CD4-positive, alpha-beta T cell (primary cell): ENCODE data around the gene C3orf20. TPM values are rescaled to one million over a fixed set of nuclear protein-coding genes. Genes with fewer than 3 reads are reported as not detected.

ENCODE experiments used
- ATAC-seq: fragments of 200-7000 bp; cut with Tn5 transposase; one replicate; pipeline ENCODE4 v1.10.0; 2022; ENCODE audit warnings: mild to moderate bottlenecking; ENCODE audit not compliant: poor library complexity
- CTCF ChIA-PET: fragments of 350-600 bp; sonication (Branson Sonifier 250); formaldehyde crosslinking; loops from one replicate; lab custom pipeline; 2021; ENCODE audit warnings: antibody characterized with exemption, inconsistent platforms; lab: Charles Lee
- POLR2A ChIA-PET: fragments of 350-600 bp; sonication (Branson Sonifier 250); formaldehyde crosslinking; loops from one replicate; lab custom pipeline; 2021; ENCODE audit warnings: antibody characterized with exemption, inconsistent platforms; lab: Charles Lee
- DNase-seq, 14 experiments: peaks; one replicate each; pipeline ENCODE4 v3.0.0-alpha.2; 2013 to 2020; ENCODE audit warnings: mixed read lengths in 2 of 14
- H3K27ac ChIP-seq, 2 donors: one replicate each; pipeline versions ENCODE4 v1.5.1 to v1.7.0; 2013; ENCODE audit warnings: low read length in 2 of 2, low read depth in 1 of 2, mild to moderate bottlenecking in 1 of 2
- H3K27me3 ChIP-seq, 2 experiments: 1 replicate in 1 of 2; 2 replicates in 1 of 2; pipeline versions ENCODE4 v1.6.1 to v1.7.0; 2013; ENCODE audit warnings: low read length in 2 of 2, control low read depth in 1 of 2, mild to moderate bottlenecking in 1 of 2, moderate library complexity in 1 of 2; ENCODE audit not compliant: insufficient read depth in 2 of 2, control insufficient read depth in 1 of 2
- H3K36me3 ChIP-seq: one replicate; pipeline ENCODE4 v1.6.1; 2013; ENCODE audit warnings: low read length, control low read depth; ENCODE audit not compliant: insufficient read depth
- H3K4me1 ChIP-seq: one replicate; pipeline ENCODE4 v1.6.1; 2013; ENCODE audit warnings: low read length, control low read depth; ENCODE audit not compliant: insufficient read depth
- H3K4me3 ChIP-seq: one replicate; pipeline ENCODE4 v1.5.1; 2013; ENCODE audit warnings: mild to moderate bottlenecking, low read length, moderate library complexity
- H3K9me3 ChIP-seq, 2 experiments: 1 replicate in 1 of 2; 2 replicates in 1 of 2; pipeline versions ENCODE4 v1.6.1 to v1.7.0; 2013; ENCODE audit warnings: low read length in 2 of 2, mild to moderate bottlenecking in 2 of 2, control low read depth in 1 of 2, moderate library complexity in 1 of 2; ENCODE audit not compliant: control insufficient read depth in 1 of 2, insufficient read depth in 1 of 2
- H3K27ac Mint-ChIP-seq: one replicate; pipeline ENCODE4 v1.8.0; 2020; ENCODE audit warnings: mixed read lengths
- H3K27me3 Mint-ChIP-seq: one replicate; pipeline ENCODE4 v1.8.0; 2021; ENCODE audit warnings: mixed read lengths
- H3K36me3 Mint-ChIP-seq: one replicate; pipeline ENCODE4 v1.8.0; 2021; ENCODE audit warnings: low read depth, mixed read lengths
- H3K4me1 Mint-ChIP-seq: one replicate; pipeline ENCODE4 v1.8.0; 2021; ENCODE audit warnings: low read depth, mixed read lengths
- H3K4me3 Mint-ChIP-seq: one replicate; pipeline ENCODE4 v1.8.0; 2020; ENCODE audit warnings: mild to moderate bottlenecking, mixed read lengths
- H3K9me3 Mint-ChIP-seq: one replicate; pipeline ENCODE4 v1.8.0; 2020; ENCODE audit warnings: mixed read lengths
- intact Hi-C, 2 experiments: fragments of 100-400 bp; cut with DNase I in 1 of 2; cut with micrococcal nuclease in 1 of 2; formaldehyde crosslinking; loops; one replicate each; pipeline versions ENCODE4 v1.15.1 to v1.9.0; 2023 to 2025; cut with DNase I, micrococcal nuclease
- total RNA-seq, 174 experiments: library from RNA in 2 of 174; stranded (reverse) in 2 of 174; gene quantifications; one replicate each; pipeline ENCODE4 v1.2.3 and lab custom pipeline; 2021 to 2026
- TF ChIP-seq, protein P1 (sequence below): fragments of 200-600 bp; IDR thresholded peaks from one replicate; pipeline ENCODE4 v1.8.0; 2022; ENCODE audit warnings: antibody characterized with exemption, mild to moderate bottlenecking

The C3orf20 gene
- total RNA-seq, 2 experiments from 2014 or later = 0.14 TPM; not detected in 1

DNA sequence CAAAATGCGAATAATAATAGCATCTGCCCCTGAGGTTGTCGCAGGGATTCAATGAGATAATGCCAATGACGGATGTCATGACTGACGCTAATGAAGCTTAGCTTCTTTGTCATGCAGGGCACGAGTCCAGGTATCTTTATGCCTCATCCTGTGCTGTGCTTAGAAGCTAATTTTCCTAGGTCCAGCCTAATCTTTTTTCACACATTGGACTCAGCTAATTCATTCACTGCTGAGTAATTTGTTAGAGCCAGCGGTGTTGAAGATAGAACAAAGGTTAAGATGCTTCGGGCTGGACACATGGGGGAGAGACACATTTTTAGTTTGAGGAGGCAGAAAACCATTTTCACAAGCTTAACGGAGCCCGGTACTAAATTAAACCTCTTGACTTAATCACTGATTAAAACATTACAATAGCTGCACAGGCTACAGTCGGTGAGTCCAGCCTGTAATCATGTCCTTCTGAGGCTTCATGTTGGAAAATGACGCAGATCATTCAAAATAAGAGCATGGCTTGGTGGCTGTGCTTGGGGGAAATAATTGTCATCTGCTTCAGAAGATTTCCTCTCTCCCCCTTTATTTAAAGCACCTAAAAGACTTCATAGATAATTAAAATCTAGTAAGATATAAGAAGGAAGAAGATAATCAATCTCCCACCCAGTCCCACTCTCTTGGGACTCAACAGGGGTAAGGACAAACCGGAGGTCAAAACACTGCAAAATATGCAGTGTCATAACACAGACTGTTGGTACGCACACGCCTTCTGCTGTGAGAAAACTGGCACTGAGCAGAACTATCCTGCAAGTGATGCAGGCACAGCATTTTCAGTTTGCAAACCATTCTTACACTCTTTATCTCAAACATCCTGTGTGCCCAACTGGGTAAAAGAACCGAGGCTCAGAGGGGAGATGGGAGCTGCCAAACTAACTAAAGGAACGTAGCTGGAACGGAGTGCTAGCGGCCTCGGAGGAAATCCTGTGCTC lies 26.7 kb upstream of the C3orf20 start:
- CTCF ChIA-PET = no interaction called here

DNA sequence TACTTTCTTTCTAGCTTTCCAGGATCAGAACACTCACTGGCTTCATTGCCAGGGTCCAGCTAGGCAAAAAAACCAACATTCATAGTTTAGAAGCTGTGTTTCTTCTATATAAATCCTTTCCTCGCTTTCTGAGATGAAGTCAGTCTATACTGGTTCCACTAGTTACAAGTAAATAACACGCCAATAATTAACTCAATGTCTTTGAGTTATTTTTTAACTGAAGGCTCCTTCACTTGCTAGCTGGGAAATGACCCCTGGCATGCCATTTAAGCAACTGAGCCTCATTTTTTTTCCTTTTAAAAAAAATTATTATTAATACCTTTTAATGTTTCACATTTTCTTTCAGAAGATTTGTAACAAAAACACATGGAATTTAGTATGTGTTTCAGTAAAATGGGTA lies 25.5 kb upstream of the C3orf20 start:
- Histone ChIP-seq H3K9me3 (no peaks in the 10 kb centered on the region), H3K4me1 (peaks cover 29% of the 10 kb centered on the region), H3K27ac (no peak overlapping the region), H3K36me3 (no peaks in the 10 kb centered on the region), H3K4me3 (no peak overlapping the region), H3K27me3 (no peaks in the 10 kb centered on the region)
- Mint-ChIP-seq H3K4me3 (peak overlapping the region; percentile 87), H3K27ac (peak overlapping the region; percentile 13), H3K4me1 (peaks cover 50% of the 10 kb centered on the region), H3K9me3 (peaks cover 2% of the 10 kb centered on the region), H3K27me3 (no peaks in the 10 kb centered on the region), H3K36me3 (peaks cover 21% of the 10 kb centered on the region)
- POLR2A ChIA-PET = interaction anchor here (1.2 kb wide), 1 partner anchor 471 kb away, joined by 4 read pairs; the partner anchor contains the start of genes LSM3 and XPC
- ATAC-seq (no peak), DNase-seq (no peak)
- intact Hi-C loops = loop anchor here in 1 of 2 experiments (5.0 to 10.0 kb wide), 3 partner anchors 752 to 1982 kb away; partner anchors contain the start of genes BTD and HACL1
- TF ChIP-seq, protein P1, sequence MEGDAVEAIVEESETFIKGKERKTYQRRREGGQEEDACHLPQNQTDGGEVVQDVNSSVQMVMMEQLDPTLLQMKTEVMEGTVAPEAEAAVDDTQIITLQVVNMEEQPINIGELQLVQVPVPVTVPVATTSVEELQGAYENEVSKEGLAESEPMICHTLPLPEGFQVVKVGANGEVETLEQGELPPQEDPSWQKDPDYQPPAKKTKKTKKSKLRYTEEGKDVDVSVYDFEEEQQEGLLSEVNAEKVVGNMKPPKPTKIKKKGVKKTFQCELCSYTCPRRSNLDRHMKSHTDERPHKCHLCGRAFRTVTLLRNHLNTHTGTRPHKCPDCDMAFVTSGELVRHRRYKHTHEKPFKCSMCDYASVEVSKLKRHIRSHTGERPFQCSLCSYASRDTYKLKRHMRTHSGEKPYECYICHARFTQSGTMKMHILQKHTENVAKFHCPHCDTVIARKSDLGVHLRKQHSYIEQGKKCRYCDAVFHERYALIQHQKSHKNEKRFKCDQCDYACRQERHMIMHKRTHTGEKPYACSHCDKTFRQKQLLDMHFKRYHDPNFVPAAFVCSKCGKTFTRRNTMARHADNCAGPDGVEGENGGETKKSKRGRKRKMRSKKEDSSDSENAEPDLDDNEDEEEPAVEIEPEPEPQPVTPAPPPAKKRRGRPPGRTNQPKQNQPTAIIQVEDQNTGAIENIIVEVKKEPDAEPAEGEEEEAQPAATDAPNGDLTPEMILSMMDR = no peak
- CTCF ChIA-PET = no interaction called here

More for the DNA sequence above, 26.7 kb upstream of the C3orf20 start:
- intact Hi-C loops = loop anchor here in 1 of 2 experiments (5.0 to 10.0 kb wide), 3 partner anchors 751 to 1981 kb away; partner anchors contain the start of genes BTD and HACL1
- no peaks in the 10 kb centered on the region for H3K27me3 Mint-ChIP-seq
- Histone ChIP-seq H3K36me3 (no peaks in the 10 kb centered on the region), H3K27ac (no peak overlapping the region), H3K27me3 (no peaks in the 10 kb centered on the region), H3K9me3 (no peaks in the 10 kb centered on the region), H3K4me3 (no peak overlapping the region), H3K4me1 (peaks cover 24% of the 10 kb centered on the region)
- H3K36me3 Mint-ChIP-seq = peaks cover 13% of the 10 kb centered on the region
- TF ChIP-seq, protein P1 = no peak
- H3K27ac Mint-ChIP-seq = peak overlapping the region; percentile 13
- DNase-seq (no peak), ATAC-seq (no peak)
- H3K9me3 Mint-ChIP-seq = peaks cover 2% of the 10 kb centered on the region
- H3K4me1 Mint-ChIP-seq = peaks cover 42% of the 10 kb centered on the region
- peak overlapping the region; percentile 21 for H3K4me3 Mint-ChIP-seq
- POLR2A ChIA-PET = interaction anchor here (1.2 kb wide), 1 partner anchor 469 kb away, joined by 4 read pairs; the partner anchor contains the start of genes LSM3 and XPC

DNA sequence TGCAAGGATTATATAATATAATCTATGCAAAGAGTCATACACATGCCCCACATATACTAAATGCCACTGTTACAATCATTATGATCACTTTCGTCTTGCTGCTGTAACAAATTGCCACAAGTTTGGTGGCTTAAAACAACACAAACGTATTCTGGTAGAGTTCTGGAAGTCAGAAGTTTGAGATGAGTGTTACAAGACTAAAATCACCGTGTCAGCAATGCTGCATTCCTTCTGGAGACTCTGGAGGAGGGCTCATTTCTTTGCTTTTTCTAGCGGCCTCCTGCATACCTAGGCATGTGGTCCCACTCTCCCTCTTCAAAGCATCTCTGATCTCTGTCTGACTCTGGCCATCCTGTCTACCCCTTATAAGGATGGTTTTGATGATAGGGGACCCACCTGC lies 24.7 kb upstream of the C3orf20 start:
- H3K4me1 Mint-ChIP-seq = peaks cover 50% of the 10 kb centered on the region
- H3K27ac Mint-ChIP-seq = peak overlapping the region; percentile 85
- H3K27me3 Mint-ChIP-seq = no peaks in the 10 kb centered on the region
- peaks cover 2% of the 10 kb centered on the region for H3K9me3 Mint-ChIP-seq
- peak overlapping the region; percentile 87 for H3K4me3 Mint-ChIP-seq
- ChIA-PET CTCF (no interaction called here), POLR2A (interaction anchor here (1.3 to 3.4 kb wide), 7 partner anchors 23 to 1198 kb away, joined by 4 to 41 read pairs (median 11); partner anchors contain the start of genes LSM3, NR2C2, RBSN and XPC)
- peaks cover 28% of the 10 kb centered on the region for H3K36me3 Mint-ChIP-seq
- TF ChIP-seq, protein P1 = no peak
- DNase-seq = no peak
- no peak overlapping the region for H3K27ac ChIP-seq
- H3K4me1 ChIP-seq = peaks cover 29% of the 10 kb centered on the region
- no peak overlapping the region for H3K4me3 ChIP-seq
- peaks cover 7% of the 10 kb centered on the region for H3K36me3 ChIP-seq
- intact Hi-C loops = loop anchor here (2.0 to 10.0 kb wide), 6 partner anchors 217 to 765 kb away; partner anchors contain the start of genes CAPN7 (in 1 of the 2), CHCHD4 (in 1 of the 2), MRPS25 (in 1 of the 2) and NR2C2 (in 1 of the 2)
- H3K27me3 ChIP-seq = no peaks in the 10 kb centered on the region
- H3K9me3 ChIP-seq = no peaks in the 10 kb centered on the region
- ATAC-seq = no peak
